ENCODE data around the gene TMC8. TPM values are rescaled to one million over a fixed set of nuclear protein-coding genes. Genes with fewer than 3 reads are reported as not detected.

Gene TMC8
- total and polyA plus RNA-seq, 11 donors = 0.81 to 21.6 (median 1.2) TPM

- intact Hi-C loops (cut with DNase I) = no loop called here
- Histone ChIP-seq H3K27me3 (no peaks in the 10 kb centered on the region), H3K4me3 (no peak overlapping the region), H3K9me3 (no peaks in the 10 kb centered on the region), H3K36me3 (peaks cover 0 to 100% (median 77%) of the 10 kb centered on the region in 9 donors), H3K4me1 (peaks cover 0 to 1% (median 0%) of the 10 kb centered on the region in 12 donors), H3K27ac (no peak overlapping the region)
- DNase-seq (no peak), ATAC-seq (no peak)
- TF ChIP-seq POLR2A (IDR thresholded peaks at IDR 0.05) (no peak), CTCF (IDR thresholded peaks at IDR 0.05) (no peak)
- WGBS, 4 donors = 67 to 75% (median 71%) methylated on average over 3 to 4 of the region's 4 CpGs
These were observed 27.3 kb upstream of the TMC8 start for GRCh38 chr17:78103311-78103710.

DNA sequence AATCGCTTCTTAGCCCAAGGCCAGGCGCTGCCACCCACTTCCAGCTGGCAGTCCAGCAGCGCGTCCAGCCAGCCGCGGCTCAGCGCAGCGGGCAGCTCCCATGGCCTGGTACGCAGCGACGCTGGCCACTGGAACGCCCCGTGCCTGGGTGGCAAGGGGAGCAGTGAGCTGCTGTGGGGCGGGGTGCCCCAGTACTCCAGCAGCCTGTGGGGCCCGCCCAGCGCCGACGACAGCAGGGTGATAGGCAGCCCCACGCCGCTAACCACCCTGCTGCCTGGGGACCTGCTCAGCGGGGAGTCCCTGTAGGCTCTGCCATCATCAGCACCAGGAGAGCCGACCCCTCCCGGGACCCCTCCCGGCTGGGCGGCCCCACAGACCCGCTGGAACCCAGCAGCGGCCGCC lies 26.0 kb upstream of the TMC8 start:
- Histone ChIP-seq H3K4me3 (no peak overlapping the region), H3K27ac (no peak overlapping the region), H3K4me1 (peaks cover 0 to 12% (median 0%) of the 10 kb centered on the region in 12 donors), H3K36me3 (peaks cover 0 to 97% (median 78%) of the 10 kb centered on the region in 9 donors), H3K9me3 (no peaks in the 10 kb centered on the region), H3K27me3 (no peaks in the 10 kb centered on the region)
- DNase-seq (peak in 1 of 5 donors; percentile 25), ATAC-seq (peak in 1 of 4 donors; percentile 27)
- 96 to 98% (median 97%) methylated on average over 10 to 28 of the region's 28 CpGs for WGBS, 4 donors
- intact Hi-C loops (cut with DNase I) = no loop called here
- TF ChIP-seq POLR2A (IDR thresholded peaks at IDR 0.05) (no peak), CTCF (IDR thresholded peaks at IDR 0.05) (no peak)

DNA sequence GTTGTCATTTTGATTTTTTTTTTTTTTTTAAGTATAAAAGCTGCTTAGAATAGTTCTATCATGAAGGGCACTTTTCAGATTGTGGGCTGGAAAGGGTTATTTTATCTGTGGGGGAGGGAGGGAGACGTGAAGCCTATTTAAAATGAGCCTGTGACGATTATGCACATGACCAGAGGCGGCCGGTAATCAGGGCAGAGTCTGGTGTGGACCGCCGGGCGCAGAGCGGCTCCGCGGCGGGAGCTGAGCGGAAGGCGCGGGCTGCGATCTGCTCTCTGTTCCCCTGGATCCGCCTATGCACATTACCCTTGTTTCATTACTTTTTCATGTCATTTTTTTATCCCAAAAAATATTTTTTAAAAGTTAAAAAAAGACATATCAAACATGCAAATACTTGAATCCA lies 25.5 kb upstream of the TMC8 start:
- Histone ChIP-seq H3K4me1 (peaks cover 0 to 13% (median 0%) of the 10 kb centered on the region in 12 donors), H3K27ac (peak overlapping the region in 2 of 12 donors; percentile 30 to 50), H3K27me3 (no peaks in the 10 kb centered on the region), H3K4me3 (no peak overlapping the region), H3K9me3 (no peaks in the 10 kb centered on the region), H3K36me3 (peaks cover 0 to 94% (median 74%) of the 10 kb centered on the region in 9 donors)
- intact Hi-C loops (cut with DNase I) = no loop called here
- peak in 2 of 4 donors; percentile 28 to 37 for ATAC-seq
- WGBS, 4 donors = 71 to 83% (median 79%) methylated on average over 16 of the region's 16 CpGs
- DNase-seq = peak in 2 of 5 donors; percentile 20 to 27
- no peak for TF ChIP-seq POLR2A (IDR thresholded peaks at IDR 0.05)
- no peak for TF ChIP-seq CTCF (IDR thresholded peaks at IDR 0.05)

DNA sequence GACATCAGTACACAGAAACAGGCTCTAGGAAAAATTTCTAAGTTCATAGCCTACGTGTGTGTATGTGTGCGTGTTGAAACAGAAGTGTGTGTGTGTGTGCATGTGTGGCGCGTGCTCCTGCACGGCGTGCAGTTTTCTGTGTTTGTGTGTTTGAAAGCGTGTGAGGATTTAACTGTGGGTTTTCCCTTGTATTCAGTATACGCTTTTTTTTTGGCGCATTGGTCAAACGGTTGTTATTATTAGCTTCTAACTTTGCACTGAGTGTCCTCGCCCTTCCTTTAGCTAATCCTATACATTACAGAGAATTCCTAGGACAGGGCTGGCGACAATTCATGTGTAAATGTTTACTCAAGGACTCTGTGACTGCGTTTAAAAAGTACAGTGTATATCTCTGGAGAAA lies 25.0 kb upstream of the TMC8 start:
- no peaks in the 10 kb centered on the region for H3K27me3 ChIP-seq
- ATAC-seq (no peak), DNase-seq (peak in 2 of 5 donors; percentile 1 to 4)
- peaks cover 0 to 92% (median 69%) of the 10 kb centered on the region in 9 donors for H3K36me3 ChIP-seq
- peak overlapping the region in 2 of 12 donors; percentile 30 to 50 for H3K27ac ChIP-seq
- H3K4me1 ChIP-seq = peaks cover 0 to 17% (median 3%) of the 10 kb centered on the region in 12 donors
- intact Hi-C loops (cut with DNase I) = no loop called here
- no peak overlapping the region for H3K4me3 ChIP-seq
- no peaks in the 10 kb centered on the region for H3K9me3 ChIP-seq
- TF ChIP-seq CTCF (IDR thresholded peaks at IDR 0.05) (no peak), POLR2A (IDR thresholded peaks at IDR 0.05) (no peak)
- WGBS, 4 donors = 72 to 83% (median 76%) methylated on average over 13 of the region's 13 CpGs
